GM21381 (cell line): ENCODE data around the gene SHMT2.

Source experiments
- ATAC-seq: cut with Tn5 transposase; IDR thresholded peaks from one replicate; pipeline ENCODE4 v1.9.1; 2021; ENCODE audit warnings: mild to moderate bottlenecking, moderate library complexity; ENCODE audit not compliant: unreplicated experiment

SHMT2 gene

DNA sequence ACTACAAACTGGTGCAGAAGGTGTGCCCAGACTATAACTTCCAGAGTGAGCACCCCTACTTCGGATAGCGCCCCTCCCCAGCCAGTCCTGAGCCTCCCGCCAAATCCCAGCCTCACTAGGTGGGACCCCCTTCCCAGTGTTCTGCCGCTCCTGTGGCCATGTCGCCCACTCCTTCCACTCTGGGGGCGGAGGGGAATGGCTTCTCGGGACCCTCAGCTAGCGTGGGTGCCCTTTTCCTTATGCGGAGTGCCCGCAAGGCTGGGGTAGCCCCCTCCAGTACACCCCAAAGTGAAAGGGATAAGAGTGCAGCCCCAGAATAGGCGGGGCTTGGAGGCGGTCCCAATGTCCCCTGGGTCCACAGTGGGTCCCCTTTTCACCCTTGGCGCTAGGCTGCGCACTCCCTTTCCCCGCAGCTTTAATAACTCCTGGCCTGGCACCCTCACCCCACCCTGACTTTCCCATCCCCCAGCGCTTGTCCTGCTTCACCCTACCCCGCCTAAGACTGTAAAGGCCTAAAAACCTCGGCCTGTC is 3.8 kb upstream of the SHMT2 start:
- ATAC-seq = no peak

DNA sequence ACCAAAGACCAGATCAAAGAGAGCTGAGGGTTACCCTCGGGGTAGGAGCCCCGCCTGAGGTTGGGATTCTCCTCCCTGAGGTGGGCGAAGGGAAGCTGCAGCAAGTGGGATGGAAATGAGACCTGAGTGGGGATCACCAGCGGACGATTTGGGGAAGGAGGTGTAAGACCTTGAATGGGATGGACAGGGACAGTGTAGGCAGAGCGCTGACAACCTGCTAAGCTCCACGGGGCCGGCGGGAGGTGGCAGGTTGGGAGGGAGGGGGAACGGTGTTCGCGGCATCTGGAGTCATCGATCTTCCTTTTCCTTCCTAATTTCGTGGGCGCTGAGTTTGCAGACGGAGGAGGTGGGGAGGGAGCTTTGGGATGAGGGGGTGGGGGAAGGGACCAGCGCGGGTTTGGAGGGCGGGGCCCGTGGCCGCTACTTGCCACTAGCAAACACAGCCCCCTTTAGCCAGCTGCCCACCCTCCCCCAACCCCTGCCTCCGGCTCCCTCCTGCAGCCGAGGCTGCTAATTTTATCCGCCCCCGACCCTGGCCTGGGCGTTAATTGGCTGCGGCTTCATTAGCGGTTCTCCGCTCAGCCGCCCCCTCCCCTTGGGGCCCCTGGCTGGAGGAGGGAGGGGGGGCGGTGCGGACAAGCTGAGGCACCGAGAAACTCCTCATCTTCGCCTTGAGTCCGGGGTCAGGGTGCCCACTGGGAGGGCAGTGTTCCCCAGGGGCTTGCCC is 2.8 kb upstream of the SHMT2 start:
- no peak for ATAC-seq

DNA sequence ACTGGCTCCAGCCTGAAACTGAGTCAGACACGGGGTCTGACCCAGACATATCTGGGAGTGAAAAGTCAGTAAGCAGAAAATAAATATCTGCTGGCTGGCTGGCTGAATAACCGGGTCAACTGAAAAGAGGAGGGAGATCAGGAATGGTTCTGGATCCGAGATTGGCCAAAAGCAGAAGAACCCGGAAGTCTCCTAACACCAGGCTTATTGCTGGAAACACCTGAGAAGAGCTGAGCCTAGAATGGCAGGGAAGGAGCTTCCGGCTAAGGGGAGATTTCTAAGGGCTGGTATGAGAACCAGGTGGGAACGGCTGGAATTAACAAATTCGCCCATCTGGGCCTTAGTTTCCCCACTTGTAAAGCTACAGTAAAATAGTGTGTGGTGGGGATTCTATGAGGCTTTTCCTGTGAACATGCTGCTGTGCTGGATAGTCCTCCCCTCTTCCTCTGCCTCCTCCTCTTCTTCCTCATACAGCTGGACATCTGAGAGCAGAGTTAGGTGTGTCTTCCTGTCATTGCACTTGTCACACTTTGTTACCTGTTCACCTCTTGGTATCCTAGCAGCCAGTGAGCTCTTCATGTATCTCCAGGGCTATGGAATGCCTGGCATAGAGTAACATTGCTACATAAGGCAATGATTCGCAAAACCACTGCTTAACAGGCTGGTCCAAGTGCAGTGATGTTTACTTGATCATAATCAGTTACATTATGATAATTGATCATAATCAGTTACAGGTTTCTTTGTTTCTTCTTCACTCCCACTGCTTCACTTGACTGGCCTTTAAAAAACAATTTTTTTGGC is 2.0 kb upstream of the SHMT2 start:
- no peak for ATAC-seq

DNA sequence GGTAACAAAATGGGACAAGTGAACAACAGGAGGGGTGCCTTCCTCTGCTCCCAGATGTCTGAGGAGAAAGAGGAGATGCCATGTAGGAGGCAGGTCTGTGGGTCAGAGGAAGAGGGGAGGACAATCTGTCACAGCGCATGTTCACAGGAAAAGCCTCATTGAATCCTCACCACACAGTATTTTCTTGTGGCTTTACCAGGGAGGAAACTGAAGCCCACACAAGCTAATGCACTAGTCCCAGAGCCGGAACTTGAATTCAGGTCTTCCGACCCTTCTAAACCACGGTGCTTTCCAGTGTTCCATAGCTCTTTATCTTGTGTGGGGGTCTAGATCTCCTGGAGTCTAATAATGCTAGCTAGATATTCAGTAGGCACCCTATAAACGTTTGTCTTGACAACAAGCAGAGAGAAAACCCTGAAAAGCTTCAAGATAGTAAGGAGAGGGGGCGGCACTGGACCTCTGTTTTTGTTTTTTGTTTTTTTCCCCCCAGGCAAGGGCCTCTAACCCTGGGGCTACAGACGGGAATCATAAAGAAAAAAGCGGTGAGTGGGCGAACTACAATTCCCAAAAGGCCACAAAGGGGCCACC is 371 bp upstream of the SHMT2 start:
- no peak for ATAC-seq

DNA sequence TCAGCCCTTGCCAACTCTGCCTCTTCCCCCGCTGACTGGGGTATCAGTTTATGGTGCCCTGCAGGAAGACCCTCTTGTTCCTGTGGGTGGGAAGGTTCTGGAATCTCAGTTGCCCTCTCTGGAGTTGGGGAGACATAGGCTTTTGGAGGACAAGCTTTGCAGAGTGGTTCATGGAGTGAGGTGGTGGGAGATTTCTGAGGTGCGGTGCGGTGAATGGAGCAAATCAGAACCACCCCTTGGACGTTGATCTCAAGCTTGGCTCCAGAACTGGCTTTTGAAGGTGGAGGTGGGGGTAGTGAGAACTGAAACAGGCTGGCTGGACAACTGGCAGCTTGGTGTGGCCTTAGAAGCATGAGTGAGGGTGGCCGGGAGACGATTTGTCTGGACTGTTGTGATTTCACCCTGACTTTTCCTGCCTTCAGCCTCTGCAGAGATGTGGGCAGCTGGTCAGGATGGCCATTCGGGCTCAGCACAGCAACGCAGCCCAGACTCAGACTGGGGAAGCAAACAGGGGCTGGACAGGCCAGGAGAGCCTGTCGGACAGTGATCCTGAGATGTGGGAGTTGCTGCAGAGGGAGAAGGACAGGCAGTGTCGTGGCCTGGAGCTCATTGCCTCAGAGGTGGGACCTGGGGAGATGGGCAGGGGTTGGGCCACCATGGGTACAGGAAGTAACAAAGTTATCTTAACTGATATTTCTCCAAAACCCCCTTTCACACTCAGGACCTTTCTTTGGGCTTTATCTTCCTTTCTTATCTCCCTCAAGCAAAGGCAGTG is 1.1 kb downstream of the SHMT2 start:
- ATAC-seq = no peak

DNA sequence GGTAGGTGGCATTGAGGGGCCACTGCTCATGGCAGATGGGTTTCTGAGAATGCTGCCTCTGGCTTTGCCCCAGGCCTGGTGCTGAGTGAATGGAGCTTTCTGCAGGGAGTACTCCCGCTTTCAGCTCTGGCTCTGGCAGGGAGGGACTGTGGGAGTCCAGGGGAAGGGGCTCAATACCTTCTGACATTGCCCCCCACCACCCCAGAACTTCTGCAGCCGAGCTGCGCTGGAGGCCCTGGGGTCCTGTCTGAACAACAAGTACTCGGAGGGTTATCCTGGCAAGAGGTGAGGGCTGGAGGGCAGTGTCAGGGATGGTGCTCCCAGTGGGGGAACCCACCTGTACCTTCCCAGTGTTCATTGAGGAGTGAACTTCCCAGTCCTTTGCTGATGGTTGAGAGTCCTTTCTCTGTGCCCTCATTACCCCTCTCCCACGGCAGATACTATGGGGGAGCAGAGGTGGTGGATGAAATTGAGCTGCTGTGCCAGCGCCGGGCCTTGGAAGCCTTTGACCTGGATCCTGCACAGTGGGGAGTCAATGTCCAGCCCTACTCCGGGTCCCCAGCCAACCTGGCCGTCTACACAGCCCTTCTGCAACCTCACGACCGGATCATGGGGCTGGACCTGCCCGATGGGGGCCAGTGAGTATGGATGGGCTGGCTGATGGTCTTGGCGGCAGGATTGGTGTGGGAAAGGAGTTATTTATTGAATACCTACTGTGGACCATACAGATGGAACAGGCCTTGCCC is 1.9 kb downstream of the SHMT2 start:
- ATAC-seq = no peak

DNA sequence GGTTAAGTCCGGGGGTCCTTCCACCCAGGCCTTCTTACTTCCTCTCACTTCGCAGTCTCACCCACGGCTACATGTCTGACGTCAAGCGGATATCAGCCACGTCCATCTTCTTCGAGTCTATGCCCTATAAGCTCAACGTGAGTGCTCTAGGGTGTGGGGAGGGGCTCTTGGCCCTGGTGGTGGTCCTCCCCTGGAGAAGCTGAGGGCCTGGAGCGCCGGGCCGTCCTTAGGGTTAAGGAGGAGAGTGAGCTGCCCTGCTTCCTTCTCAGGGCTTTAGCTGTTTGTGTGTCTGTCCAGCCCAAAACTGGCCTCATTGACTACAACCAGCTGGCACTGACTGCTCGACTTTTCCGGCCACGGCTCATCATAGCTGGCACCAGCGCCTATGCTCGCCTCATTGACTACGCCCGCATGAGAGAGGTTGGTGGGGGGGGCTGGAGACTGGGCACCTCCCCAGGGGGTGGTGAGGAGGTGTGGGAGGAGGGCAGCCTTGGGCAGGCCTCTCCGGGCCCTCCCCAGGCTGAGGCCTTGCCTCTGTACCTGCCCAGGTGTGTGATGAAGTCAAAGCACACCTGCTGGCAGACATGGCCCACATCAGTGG is 2.7 kb downstream of the SHMT2 start:
- no peak for ATAC-seq

DNA sequence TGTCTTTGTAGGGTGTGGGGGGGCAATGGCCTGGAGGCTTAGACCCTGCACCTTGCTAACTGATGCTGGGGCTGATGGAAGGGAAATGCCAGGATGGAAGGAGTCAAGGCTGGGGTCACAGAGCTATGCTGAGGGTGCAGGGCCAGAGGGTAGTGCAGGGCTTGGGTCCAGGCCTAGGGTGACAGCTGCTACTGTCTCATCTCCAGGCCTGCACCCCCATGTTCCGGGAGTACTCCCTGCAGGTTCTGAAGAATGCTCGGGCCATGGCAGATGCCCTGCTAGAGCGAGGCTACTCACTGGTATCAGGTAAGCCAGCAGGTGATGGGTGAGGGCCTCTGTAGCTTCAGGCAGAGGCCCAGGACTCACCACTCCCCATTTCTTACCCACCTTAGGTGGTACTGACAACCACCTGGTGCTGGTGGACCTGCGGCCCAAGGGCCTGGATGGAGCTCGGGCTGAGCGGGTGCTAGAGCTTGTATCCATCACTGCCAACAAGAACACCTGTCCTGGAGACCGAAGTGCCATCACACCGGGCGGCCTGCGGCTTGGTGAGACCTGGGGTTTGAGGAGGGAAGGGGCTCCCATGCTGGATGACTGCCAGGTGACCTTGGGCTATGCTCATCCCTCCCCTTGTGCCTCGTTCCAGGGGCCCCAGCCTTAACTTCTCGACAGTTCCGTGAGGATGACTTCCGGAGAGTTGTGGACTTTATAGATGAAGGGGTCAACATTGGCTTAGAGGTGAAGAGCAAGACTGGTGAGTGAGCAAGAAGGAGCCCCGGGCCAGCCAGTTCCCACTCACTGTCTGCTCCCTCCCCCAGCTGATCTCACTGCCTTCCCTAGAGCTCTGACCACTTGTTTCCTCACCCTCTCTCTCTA is 4.1 kb downstream of the SHMT2 start:
- no peak for ATAC-seq

DNA sequence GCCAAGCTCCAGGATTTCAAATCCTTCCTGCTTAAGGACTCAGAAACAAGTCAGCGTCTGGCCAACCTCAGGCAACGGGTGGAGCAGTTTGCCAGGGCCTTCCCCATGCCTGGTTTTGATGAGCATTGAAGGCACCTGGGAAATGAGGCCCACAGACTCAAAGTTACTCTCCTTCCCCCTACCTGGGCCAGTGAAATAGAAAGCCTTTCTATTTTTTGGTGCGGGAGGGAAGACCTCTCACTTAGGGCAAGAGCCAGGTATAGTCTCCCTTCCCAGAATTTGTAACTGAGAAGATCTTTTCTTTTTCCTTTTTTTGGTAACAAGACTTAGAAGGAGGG is 4.7 kb downstream of the SHMT2 start:
- no peak for ATAC-seq

DNA sequence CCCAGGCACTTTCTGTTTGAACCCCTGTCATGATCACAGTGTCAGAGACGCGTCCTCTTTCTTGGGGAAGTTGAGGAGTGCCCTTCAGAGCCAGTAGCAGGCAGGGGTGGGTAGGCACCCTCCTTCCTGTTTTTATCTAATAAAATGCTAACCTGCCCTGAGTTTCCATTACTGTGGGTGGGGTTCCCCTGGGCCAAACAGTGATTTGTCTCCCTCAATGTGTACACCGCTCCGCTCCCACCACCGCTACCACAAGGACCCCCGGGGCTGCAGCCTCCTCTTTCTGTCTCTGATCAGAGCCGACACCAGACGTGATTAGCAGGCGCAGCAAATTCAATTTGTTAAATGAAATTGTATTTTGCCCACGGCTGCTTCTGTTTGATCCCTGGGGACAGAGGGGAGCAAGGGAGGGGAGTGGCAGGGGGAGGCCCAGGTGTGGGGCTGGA is 5.1 kb downstream of the SHMT2 start:
- ATAC-seq = no peak

DNA sequence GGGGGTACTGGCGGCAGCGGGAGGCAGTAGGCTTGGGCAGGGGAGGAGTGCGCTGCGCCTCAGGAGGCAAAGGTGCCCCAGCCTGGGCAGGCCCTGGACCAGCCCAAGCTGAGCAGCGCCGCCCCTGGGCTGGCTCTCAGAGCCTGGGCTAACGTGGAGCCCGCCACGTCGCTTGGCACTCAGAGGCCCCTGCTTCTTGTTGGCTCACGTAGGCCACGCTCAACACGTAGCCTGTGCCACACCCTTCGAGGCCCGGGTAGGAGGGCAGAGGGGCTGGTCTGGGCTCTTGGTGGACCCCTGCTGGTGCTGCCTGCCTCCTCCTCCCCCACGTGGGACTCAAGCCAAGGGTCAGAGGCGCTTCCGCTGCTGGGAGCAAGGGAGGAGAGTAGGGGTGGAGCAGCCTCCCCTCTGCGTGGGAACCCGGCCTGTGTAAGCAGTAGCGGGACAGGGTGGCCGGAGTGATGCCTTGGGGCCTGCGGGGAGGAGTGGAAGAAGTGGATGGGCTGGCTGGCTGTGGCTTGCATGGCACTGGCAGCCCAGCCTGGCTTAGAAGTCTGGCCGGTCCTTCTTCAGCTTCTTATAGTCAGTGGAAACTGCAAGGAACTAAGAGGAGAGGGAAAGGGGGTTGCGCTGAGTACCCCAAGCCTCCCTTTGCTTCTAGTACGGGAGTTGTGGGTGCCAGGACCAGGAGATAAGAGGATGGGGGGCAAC is 5.7 kb downstream of the SHMT2 start:
- no peak for ATAC-seq

DNA sequence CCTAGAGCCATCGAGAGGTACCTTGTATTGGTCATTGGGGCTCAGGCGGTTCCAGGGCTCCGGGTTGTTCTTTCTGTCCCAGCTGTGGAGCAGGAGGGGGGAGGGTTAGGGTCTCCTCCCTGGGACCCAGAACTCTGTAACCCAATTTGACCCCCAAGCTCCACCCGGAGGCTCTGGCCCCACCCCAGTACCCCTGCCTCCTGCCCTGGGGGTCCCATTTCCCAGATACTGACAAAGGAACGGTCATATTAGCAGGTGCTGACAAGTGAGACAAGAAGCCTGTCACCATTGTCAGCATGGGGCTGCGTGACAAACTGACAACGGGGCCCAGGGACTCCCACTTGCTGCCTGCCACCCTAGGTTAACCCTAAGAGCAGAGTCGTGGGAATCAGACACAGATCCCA is 6.2 kb downstream of the SHMT2 start:
- ATAC-seq = no peak

DNA sequence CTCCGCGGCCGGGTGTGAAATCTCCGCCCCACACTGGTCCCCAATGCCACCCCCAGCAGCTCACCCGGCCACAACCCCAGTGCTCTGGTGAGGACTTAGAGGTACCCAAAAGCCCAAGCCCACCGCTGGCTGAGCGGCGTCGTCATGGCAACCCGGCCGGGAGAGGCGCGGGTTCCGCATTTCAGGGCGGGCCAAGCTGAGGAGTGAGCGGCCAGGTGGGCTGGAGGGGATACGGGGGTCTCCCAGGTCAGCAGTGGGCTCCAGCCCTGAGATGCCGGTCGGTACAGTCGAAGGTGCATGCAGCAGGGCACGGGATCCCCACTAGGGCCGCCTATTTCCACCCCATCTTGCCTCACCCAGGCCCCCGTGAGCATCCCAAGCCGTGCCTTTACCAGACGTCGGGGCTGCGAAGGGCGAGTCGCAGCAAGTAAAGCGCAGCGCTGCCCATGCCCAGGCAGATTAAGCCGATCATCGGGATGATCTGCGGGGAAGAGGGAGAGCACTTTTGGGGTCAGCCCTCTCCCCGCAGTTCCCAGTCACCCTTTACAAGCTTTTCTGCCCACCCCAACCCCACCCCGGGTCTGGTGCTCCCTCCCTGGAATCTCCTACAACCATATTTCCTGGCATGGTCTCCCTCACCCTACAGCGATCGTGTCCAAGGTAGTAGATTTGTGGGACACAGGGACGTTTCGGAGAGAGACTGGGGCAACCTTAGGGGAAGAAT is 6.9 kb downstream of the SHMT2 start:
- ATAC-seq = no peak

DNA sequence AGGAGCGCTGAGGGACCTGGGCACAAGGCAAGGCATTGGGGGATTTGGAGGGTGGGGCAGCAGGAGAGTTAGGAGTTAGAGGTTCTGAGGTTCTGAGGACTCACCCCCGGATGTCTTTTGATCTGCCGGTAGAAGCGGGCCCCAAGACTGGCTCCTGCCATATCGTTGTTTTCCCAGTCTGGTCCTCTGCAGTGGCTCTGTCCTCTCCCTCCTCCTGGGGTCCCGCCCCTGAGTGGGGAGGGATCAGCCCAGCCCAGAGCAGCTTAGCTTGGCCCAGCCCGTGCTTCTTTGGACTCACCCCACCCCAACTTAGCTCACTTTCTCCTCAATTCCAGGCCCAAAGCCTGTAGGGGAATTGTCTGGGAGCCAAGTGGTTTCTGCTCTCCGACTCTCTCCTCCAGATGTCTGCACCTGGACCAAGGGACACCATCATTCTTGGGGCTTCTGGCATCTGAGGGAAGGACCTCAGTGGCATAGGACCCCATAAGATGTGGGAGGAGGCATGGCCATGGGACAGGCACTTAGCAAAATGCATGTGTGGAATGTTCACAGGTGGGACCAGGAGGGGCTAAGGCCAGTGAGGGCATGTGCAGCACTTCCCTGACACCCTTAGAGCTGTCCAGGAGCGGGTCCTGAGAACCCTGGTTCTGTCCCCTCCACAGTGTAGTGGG is 7.5 kb downstream of the SHMT2 start:
- no peak for ATAC-seq

DNA sequence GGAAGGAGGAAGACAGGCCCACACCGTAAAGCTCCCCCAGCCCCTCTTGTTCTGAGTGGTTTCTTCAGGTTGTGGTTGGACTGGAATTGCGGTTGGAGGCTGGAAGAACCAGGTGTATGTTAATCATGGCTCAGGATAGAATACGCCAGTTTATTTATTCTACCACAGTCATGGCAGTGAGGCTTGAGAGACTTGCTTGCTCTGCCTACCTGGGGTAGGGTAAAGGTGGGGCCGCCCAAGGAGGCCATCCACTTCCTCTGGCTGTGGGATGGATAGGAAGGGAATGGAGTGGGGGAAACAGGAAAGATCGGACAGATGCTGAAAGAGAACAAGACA is 8.1 kb downstream of the SHMT2 start:
- ATAC-seq = no peak

DNA sequence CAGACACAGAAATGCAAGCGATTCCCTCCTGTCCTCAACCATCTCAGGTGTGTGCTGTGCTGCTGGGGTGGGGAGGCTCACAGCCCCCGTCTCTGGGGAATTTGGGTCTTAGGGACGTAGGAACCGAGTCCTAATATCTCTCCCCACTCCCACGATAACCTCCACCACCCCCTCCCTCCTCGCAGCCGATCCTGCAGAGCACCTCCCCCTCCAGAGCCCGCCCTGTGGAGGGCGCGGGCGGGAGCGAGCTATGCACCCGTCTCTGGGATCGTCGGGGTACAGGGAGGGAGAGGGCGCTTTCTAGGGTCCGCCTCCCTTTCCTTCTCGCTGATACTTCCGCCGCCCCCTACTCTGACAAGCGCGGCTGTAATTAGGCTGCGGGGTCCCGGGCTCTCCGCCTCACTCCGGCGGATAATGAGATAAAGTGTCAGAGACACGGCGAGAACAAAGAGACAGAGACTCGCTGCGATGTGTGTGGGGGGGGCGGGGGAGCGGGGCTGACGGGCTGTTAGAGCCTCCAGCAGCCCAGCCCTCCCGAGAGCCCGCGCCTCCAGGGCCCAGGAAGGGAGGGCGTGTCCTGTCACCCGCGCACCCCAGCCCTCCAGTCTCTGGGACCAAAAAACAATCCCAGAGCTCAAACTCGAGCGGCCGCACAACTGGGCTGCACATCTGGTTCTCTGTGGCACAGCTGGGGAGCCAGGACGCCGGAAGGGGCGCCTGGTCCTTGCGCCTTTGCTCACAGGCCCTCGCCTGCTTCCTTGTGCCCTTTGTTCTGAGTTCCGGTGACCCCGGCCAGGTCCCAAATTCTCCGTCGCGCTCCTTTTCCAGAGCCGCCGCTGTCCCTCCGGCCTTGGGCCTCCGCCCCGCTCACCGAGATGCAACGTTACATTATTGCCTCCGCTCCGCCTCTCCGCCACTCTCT is 8.7 kb downstream of the SHMT2 start:
- no peak for ATAC-seq
